Bone marrow (tissue), 2 donors: ENCODE data around the gene KDR.

Experiments
- DNase-seq, 2 donors: peaks; one replicate each; lab custom pipeline; 2025; lab: John Stamatoyannopoulos, UW

KDR gene

DNA sequence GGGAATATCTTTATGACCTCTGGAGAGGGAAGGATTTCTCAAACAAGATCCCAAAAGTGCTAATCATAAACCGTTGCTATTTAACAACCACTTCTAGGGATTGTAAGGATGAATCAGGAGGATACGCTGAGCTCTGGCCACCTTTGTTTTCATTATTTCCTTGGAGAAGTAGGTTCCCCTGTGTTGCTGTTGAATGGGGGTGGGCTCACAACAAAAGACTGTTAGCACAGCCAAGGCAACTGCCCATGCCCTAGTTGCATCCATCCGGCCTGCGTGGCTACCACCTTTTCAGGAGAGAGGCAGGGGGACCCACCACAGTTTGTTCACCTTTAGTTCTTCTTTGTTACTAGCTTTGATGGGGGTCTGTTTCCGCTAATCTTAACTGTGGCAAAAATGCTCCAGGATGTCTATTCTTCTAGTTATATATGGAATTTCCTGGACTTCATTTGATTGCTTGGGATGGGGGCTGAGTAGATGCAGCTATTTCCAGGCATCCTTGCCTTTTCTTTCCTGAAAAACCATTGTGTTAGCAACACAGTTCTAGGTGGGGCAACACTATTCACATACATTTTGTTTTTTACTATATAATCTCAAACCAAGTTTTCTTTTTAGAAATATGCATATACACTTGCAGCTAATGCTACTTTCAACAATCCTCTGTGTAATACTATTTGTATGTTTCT is 95.4 kb downstream of the KDR start:
- DNase-seq: no peak

DNA sequence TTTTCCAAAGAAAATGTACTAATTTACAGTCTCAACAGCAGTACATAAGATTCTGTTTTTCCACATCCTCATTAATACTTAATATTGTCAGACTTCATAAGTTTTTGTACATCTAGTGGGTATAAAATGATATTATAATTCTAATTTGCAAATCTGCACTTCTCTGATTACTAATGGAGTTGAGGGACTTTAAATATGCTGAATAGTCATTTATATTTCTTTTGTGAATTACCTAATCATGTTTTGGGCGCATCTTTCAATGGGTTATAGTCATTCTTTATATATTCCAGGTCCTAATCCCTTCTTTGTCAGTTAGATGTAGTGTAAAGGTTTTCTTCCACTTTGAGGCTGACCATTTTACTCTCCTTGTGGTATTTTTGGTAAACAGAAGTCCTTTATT is 96.1 kb downstream of the KDR start:
- DNase-seq: no peak
